Mucosa of gallbladder (tissue), 1 donor: ENCODE data around the gene ZNF775. TPM values are rescaled to one million over a fixed set of nuclear protein-coding genes. Genes with fewer than 3 reads are reported as not detected.
"Not testable (repeated sequence)": the region's sequence is repeated elsewhere in the genome, so short reads cannot be mapped to it uniquely, and the experiment has no call there.

Source experiments
- DNase-seq: peaks from one replicate; pipeline ENCODE4 v3.0.0-alpha.2; 2020; ENCODE audit warnings: low spot score
- total RNA-seq: library from RNA; stranded (reverse); gene quantifications from one replicate; pipeline ENCODE4 v1.2.1, GENCODE V29; 2021
- donor health status: DM: no; HTN: no; CAD: no.

The ZNF775 gene
- total RNA-seq, 1 donor from 2014 or later: 9.4 TPM

DNA sequence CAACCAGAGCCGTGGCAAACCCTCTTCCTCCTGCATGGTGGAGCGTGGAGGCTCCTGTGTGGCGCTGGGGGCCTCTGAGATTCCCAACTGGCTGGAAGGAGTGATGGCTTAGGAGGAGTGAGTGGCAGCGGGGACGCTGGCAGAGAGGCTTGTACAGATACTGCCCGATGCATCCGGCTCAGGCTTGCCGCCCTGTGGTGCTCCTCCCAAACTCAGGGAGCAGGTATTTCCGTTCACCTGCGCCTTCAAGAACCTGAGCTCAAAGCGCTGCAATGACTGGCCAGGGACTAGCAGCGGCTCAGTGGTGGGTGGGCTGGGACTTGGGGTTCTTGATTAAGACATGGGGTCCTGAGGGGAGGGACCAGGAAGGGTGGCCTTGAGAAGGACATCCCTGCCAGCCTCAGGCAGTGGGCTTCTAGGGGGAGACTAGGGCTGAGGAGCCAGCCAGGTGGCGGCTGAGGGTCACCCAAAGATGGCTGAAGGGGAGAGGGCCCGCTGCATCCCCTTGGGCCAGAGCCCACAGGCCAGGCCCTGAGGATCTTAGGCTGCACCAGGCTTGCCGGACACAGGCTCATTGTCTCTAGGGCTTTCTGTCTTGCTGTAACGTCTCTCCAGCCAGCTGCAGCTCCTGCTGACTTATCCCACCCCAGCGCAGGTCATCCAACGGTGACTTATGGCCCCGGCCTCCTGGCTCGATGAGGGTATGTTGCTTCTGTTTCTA lies 3.2 kb downstream of the ZNF775 start:
- no peak for DNase-seq

DNA sequence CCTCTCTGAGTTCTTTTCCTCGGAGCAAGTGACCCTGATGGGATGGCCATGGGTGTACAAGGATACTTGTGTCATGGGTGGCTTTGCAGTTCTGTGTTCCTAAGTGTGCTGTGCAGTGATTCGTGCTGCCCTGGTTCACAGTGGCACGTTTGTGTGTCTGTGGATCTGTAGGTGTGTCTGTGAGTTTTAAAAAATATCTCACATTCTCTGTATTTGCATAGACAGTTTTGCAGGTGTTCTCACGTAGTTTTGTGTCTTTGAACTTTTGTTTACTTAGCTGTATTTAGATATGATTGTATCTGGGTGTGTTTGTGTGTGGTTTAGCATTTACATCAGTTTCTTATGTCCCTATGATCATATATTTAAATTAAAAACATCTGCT lies 3.7 kb downstream of the ZNF775 start:
- DNase-seq: no peak

DNA sequence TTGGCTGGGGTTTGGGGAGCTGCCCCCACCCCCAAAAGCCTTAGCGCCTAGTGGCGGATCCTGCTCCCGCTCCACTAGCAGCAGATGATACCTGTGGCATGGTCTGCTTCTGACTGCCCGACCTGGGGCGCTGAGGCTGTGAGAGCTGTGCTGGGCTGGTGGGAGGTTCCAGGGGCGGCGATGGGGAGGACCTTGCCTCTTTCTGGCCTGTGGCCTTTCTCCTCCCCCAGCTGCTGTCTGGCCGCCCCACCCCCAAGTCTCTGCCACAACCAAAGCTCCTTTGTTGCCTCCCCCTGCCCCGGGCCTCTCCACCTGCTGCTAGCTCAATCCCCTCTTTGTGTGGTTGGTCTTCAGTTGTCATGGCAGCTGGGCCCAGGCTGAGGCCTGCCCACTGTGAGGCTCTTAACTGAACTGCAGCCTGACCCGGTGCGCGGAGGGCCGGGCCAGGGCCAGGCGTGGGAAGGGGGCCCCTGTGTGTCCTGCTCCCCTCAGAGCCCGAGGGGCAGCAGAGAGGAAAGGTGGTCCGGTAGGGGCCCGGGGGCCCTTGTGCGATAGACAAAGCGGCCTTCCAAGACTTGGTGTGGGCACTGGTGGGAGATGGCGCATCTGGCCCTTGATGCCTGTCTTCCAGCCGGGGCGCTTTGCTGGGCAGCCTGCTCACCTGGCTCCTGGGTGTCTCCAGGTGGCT lies 4.7 kb downstream of the ZNF775 start:
- no peak for DNase-seq

DNA sequence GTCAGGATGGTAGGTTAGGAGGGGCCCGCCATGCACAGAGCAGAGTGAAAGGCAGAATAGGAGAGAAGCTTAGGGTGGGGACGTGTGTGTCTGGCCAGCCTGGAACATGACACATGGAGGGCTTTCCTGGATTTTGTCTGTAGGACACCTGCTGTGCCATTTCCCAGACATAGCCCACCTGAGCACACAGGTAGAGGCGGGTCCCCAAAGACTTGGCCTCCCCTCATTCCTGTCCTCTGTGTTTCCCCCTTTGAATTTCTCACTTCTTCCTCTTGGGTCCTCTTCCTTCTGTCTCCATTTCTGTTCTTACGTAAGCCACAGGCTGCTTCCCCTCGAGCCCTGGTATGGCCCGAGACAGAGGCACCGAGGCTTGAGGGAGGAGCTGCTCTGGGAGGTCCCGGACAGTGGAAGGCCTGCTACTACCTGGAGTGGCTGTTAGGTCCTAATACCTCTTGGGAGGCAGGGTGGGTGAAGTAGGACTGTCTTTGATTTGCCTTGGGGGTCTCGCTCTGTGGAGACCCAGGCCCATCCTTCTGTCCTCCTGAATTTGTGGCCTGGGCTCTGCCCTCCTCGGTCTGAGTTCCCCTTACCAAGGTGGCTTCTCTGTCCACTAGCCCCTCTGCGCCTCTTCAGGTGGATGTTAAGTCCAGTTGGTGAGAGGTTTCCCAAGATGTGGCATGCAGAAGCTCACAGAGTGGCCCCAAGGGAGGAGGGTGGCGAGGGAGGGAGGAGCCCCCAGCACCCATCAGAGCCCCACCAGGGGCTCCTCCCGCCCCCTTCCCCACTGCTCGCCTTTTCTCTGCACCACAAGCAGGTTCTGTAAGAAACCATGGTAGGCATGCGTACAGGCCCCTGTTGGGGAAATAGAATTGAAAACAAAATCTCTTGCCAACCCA lies 5.5 kb downstream of the ZNF775 start:
- no peak for DNase-seq

DNA sequence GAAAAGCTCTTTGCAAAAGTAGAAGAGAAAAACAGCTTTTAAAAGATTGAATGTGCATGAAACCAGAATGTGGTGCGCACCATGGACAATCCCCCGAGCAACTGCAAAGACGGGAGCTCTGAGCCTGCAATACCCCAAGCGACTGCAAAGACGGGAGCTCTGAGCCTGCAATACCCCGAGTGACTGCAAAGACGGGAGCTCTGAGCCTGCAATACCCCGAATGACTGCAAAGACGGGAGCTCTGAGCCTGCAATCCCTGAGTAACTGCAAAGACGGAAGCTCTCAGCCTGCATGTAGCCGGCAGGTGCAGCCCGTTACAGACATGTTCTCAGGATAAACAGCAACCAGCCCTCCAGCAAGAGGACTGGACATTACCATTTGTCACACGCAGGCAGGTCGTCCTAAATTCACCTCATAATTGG lies 6.2 kb downstream of the ZNF775 start:
- no peak for DNase-seq

DNA sequence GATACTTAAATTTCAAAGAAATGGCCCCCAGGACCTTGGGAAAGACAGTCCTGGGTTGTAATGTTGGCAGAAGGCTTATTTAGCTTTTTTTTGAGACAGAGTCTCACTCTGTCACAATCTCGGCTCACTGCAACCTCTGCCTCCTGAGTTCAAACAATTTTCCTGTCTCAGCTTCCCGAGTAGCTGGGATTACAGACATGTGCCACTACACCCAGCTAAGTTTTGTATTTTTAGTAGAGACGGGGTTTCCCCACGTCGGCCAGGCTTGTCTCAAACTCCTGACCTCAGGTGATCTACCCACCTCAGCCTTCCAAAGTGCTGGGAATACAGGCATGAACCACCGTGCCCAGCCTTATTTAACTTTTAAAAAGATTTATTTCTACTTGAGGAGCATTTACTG lies 6.8 kb downstream of the ZNF775 start:
- not testable (repeated sequence) for DNase-seq

DNA sequence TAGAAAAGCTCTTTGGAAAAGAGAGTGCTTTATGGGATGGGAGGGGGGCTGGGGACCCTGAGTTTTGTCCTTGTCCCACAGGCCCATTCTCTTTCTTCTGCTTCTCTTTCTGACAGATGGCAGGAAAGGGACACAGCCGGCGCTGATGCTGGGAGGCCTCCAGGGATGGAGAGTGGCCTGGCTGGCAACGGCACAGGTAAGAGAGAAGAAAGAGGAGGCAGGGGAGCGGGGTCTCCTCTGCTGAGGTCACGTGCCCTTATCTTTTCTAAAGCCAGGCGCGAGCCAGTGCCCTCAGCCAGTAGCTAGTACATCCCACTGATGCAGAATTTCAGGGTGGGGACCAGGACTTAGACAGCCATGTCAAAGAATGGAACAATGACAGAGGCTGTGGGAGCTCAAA lies 9.2 kb downstream of the ZNF775 start:
- no peak for DNase-seq

DNA sequence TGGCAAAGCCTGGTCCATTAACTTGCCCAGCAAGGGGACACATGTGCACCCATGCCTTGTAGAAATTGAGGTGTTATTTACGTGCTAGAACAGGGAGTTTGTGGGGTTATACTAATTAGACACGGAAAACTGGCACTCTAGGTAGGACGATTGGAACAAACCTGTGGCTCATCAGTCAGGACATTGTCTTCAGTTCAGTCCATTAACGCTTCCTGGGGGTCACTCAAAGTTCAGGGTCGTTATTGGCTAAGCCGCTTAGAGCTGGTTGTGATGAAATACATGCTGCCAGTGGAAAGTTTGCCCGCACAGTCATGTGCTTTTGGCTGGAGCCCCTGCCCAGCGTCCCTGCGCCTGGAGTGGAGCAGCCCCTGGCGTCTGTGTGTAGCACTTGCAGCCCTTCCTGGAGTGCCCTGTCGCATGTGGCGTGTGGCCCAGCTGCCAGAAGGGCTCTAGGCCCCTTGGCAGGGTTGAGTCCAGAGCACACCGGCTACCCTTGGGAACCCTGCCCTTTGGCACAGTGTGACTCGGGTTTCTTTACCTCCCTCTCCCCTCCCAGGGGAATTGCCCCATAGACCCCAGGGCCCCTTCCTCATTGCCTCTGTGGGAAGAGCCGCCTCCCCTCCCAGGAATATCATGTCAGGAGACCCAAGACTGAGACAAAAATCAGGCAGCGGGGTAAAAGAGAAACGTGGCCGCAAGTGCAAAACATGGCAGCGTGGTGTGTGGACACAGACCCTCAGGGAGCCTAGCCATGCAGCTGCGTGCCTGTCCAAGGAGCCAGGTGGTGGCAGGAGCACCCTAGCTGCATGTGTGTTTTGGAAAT lies 9.8 kb downstream of the ZNF775 start:
- no peak for DNase-seq

DNA sequence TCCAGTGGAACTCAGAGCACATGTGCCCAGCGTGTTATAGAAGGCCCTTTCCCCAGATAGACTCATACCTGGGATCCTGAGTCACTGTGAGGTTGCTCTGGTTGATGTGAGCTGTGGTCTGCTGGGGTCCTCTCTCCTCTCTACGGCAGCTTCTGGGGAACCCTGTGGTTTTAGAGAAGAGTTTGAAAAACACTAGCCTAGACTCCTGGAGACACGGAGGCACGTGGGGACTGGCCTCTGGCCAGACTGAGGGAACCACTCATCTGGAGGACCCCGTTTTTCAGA lies 10.3 kb downstream of the ZNF775 start:
- DNase-seq: no peak

DNA sequence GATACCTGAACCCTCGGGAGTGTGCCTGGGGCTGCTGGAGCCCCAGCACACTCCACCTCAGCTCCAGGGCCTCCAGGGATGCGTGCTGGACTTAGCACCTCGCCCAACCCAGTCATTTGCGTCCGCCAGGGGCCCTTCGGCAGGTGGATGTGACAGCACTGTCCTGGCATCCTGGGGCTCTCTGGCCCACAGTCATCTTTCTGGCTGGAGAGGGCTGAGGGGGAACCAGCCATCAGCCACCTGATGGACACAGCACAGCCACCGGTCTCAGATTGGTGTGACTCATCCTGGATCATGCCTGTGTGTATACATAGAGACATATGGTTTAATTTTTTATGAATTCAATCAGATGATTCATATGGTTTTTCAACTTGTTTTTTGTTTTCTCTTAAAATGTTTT lies 11.1 kb downstream of the ZNF775 start:
- DNase-seq: no peak

DNA sequence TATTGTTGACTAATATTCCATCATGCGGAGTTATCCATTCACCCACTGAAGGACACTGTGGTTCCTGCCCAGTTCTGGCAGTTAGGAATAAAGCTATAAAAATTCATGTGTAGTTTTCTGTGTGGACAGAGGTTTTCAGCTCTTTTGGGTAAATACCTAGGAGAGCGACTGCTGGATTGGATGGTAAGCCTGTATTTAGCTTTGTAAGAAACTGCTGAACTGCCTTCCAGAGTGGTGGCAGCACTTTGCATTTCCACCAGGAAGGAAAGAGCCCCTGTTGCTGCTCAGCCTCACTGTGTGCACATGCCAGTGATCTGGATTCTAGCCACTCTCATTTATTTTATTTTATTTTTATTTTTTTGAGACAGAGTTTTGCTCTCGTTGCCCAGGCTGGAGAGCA lies 14.2 kb downstream of the ZNF775 start:
- no peak for DNase-seq

DNA sequence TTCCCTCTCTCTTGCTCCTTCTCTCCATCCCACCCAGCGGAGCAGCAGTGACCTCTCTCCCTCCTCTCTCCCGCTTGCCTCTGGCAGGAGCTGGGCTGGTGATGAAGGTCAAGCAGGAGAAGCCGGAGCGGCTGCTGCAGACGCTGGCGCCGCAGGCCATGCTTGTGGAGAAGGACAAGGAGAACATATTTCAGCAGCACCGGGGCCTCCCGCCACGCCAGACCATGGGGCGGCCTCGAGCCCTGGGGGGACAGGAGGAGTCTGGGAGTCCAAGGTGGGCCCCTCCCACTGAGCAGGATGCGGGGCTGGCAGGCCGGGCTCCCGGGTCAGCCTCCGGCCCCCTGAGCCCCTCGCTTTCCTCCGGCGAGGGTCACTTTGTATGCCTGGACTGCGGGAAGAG lies 17.3 kb downstream of the ZNF775 start:
- DNase-seq: no peak

DNA sequence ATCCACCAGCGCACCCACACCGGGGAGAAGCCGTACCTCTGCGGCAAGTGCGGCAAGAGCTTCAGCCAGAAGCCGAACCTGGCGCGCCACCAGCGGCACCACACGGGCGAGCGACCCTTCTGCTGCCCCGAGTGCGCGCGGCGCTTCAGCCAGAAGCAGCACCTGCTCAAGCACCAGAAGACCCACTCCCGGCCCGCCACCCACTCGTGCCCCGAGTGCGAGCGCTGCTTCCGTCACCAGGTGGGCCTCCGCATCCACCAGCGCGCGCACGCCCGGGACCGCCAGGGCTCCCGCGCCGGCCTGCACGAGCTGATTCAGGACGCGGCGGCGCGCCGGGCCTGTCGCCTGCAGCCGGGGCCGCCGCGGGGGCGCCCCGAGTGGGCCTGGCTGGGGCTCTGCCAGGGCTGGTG lies 17.7 kb downstream of the ZNF775 start:
- no peak for DNase-seq

DNA sequence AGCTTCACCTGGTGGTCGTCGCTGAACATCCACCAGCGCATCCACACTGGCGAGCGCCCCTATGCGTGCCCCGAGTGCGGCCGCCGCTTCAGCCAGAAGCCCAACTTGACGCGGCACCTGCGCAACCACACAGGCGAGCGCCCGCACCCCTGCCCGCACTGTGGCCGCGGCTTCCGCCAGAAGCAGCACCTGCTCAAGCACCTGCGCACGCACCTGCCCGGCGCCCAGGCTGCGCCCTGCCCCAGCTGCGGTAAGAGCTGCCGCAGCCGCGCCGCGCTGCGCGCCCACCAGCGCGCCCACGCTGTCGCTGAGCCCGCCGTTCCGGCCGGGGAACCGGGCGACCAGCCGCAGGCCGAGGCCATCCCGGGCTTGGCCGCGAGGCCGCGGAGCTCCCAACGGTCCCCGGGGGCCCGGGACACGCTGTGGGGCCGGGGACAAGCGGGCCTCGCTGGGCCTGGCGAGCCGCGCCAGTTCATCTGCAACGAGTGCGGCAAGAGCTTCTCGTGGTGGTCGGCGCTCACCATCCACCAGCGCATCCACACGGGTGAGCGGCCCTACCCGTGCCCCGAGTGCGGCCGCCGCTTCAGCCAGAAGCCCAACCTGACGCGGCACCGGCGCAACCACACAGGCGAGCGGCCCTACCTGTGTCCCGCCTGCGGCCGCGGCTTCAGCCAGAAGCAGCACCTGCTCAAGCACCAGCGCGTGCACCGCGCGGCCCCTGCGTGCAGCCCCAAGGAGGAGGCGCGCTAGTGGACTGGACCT lies 18.4 kb downstream of the ZNF775 start:
- DNase-seq: no peak

DNA sequence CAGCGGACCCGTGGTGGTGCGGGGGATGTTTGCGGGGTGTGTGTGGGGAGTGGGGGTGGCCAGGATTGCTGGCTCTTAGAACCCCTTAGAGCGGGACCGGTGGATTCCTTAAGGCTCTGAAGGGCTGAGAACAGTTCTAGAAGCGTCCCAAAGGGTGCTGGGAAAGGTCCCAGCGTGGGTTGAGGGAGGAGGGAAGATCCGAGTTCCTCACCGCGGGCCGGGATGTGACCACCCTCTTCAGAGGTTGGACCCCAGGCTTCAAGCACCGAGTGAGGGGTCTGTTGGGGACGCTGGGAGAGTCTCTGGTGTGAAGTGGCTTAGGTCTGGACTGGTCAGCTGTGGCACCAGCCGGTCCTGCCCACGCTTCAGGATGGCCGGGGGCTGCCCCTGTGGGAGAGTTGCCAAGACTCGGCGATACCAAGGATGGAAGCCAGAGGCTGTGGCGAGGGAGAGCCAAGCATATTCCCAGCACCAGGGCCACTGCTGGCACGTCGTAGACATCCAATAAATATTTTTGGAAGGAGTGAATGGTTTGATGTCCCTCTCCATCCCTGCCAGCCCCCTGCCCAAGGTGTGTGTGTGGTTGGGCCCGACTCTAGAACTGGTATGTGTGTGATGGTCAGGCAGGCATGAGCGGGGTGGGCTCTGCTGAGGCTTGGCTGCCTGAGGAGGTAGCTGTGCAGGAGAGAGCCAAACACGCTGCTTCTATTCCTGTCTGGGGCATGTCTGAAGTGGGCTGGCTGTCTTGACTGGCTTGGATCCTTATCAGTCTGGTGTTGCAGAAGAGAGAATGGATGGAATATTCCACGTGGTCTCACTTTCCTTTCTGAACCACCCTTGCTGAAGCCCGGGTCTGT lies 19.2 kb downstream of the ZNF775 start:
- no peak for DNase-seq

DNA sequence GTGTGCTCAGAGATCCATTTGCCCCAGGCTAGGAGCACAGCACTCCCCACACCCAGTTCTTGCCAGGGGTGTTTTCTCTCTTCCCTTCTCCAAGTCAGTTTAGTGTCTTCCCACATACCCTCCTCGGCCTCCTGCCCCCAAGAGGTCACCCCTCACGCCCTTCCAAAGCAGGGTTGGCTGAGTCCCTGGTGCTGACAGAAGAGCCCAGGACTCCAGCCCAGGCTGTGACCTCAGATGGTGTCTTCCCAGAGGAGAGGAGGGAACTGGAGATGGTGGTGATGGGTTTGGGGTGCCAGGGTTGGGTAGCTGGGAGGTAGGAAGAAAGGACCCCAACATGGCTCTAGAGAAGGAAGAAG lies 19.8 kb downstream of the ZNF775 start:
- no peak for DNase-seq

DNA sequence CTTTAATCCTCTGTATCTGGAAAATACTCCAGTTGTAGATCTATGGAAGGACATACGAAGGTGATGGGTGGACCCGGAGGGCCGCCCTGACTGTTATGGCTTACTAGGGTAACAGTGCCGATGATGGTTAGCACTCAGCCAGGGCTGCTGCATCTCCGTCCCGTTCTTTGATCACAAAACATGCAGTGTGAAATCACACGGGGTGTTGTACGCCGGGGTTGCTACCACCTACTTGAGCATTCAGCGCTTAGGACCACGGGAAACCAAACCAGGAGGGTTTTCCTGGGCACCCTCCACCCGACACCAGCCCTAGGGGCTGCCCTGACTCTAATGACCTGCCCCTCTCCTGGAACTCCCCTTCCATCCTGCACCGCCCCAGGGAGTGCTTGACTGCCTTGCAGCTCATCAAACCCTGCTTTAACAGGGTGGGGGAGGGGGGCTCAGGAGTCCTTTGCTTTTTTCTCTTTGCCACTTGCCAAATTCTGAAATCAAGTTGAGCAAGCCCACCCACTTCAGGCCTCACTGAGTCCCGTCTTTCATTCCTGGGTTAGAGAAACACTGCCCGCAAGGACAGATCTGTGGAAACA lies 20.4 kb downstream of the ZNF775 start:
- no peak for DNase-seq

DNA sequence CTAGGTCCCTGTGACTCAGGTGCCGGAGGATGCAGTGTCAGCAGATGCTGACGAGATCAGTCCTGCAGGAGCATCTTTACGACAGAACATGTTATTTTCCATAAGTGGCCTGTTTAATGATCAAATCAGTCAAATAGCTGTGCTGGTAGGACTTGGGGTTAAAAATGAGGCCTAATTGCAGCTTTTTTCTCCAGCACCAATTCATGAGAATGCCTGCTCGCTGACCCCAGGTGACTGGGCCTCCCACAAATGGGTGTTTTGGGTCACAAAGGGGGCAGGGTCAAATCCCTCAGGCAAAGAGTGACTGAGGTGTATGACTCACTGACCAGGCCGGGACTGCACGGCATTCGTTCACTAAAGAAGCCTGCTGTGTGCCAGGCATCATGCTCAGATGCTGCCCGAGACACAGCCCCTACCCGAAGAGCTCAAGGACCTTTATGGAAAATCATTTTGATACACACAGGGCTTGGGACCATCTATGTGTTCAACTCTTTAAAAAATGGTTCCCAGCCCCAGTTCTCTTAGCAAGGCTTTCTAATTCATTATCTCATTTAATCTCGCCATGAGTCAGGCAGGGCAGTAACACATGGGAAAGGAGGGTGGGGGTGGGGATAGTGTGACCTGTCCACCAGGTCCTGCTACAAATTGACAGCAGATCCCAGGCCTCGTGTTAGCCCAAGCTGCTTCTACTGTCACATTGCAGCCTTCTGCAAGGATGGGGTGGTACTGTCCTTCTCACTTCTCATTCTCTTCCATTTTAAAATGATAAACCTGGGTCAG lies 21.1 kb downstream of the ZNF775 start:
- no peak for DNase-seq

DNA sequence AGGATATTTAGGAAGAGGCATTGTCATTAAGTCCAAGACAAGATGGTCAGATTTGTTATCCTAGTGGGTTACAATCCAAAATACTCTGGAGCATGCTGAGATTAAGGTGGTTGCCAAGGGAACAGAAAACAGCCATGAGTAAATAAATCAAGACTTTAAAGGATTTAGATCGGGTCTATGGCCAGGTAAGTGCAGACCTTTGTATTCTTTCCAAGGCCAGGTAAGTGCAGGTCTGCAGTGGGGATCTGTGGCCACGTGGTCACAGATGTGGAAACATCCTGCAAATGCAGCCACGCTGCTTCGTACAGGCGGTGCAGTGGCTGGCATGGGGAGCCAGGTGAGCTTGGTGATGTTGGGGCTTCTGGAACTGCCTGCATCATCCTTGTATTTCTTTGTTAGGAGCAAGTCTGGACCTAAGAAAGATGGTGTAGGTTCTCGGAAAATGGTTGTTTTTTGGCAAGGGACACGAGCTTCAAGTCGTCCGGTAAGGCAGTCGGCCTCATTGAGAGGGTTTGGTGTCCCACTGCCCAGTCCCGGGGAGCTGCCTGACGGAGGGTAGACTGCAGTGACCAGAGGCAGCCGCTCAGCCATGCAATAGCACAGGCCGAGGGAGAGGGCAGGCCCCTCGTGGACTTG lies 21.8 kb downstream of the ZNF775 start:
- DNase-seq: no peak
